K562 (cell line): ENCODE data around the gene HMOX1. TPM values are rescaled to one million over a fixed set of nuclear protein-coding genes. Genes with fewer than 3 reads are reported as not detected.

ENCODE experiments used
- ATAC-seq: fragments of 200-7000 bp; cut with Tn5 transposase; 3 replicates; pipeline ENCODE4 v1.9.1; 2020; ENCODE audit warnings: moderate library complexity
- BruUV-seq: library from RNA; stranded (reverse); fragments of 400-500 nt; replicated peaks from 2 replicates; lab custom pipeline; 2021; lab: Mats Ljungman, UMichigan
- CTCF ChIA-PET: fragments of 300-600 bp; formaldehyde crosslinking; extraction: SDS; loops from one replicate; lab custom pipeline; 2021; ENCODE audit warnings: low intra/inter-chr PET ratio; lab: Yijun Ruan, JAX
- POLR2A ChIA-PET: fragments of 300-600, 350-650 bp; sonication (Branson Sonifier 250); formaldehyde crosslinking; extraction: SDS; loops from one replicate; lab custom pipeline; 2021; ENCODE audit warnings: antibody characterized with exemption, inconsistent platforms; lab: Yijun Ruan, JAX
- DNase-seq, 4 experiments: peaks; one replicate each; pipeline versions ENCODE4 v3.0.0 to v3.0.0-alpha.2; 2011 to 2018; ENCODE audit warnings: low spot score in 3 of 4, mixed read lengths in 3 of 4; ENCODE audit errors: extremely low read depth in 1 of 4
- FAIRE-seq: peaks from 2 replicates; lab custom pipeline; 2011; peaks lifted over from hg19 to GRCh38; lab: Jason Lieb, UNC
- H2AFZ ChIP-seq: 2 replicates; pipeline ENCODE4 v1.6.0; 2011; ENCODE audit warnings: low read depth, low read length, control low read depth, inconsistent platforms
- H3K27ac ChIP-seq: fragments of 200-600 bp; 3 replicates; pipeline ENCODE4 v1.8.0; 2011; ENCODE audit warnings: low read depth, mild to moderate bottlenecking, control low read depth, inconsistent platforms, low read length, moderate library complexity, mixed read lengths; ENCODE audit errors: extremely low read depth
- H3K27me3 ChIP-seq, 2 experiments: fragments of 300-600 bp in 1 of 2; 2 replicates in 1 of 2; 3 replicates in 1 of 2; pipeline versions ENCODE4 v1.6.0 to v1.8.0; 2011; ENCODE audit warnings: inconsistent platforms in 2 of 2, low read length in 2 of 2, mild to moderate bottlenecking in 1 of 2, mixed read lengths in 1 of 2, moderate library complexity in 1 of 2; ENCODE audit not compliant: control insufficient read depth in 2 of 2, insufficient read depth in 2 of 2
- H3K36me3 ChIP-seq: fragments of 300-600 bp; 3 replicates; pipeline ENCODE4 v1.8.0; 2011; ENCODE audit warnings: mild to moderate bottlenecking, low read length, inconsistent platforms; ENCODE audit not compliant: control insufficient read depth, insufficient read depth
- H3K4me1 ChIP-seq, 2 experiments: fragments of 200-600 bp in 1 of 2; replicated peaks in 1 of 2; 2 replicates in 1 of 2; 3 replicates in 1 of 2; pipeline versions ENCODE4 v1.5.1 to v1.8.0; 2011; ENCODE audit warnings: inconsistent platforms in 2 of 2, low read length in 2 of 2, mild to moderate bottlenecking in 1 of 2, mixed read lengths in 1 of 2, moderate library complexity in 1 of 2; ENCODE audit not compliant: control insufficient read depth in 2 of 2, insufficient read depth in 2 of 2
- H3K4me2 ChIP-seq: 2 replicates; pipeline ENCODE4 v1.6.1; 2011; ENCODE audit warnings: low read length, control low read depth, inconsistent platforms, mixed read lengths; ENCODE audit not compliant: insufficient read depth
- H3K4me3 ChIP-seq: fragments of 200-600 bp; sonication (generic), shearing (Covaris generic); 2 replicates; pipeline ENCODE4 v1.5.1; 2016; ENCODE audit warnings: control low read depth, inconsistent platforms
- H3K79me2 ChIP-seq: fragments of 200-600 bp; 3 replicates; pipeline ENCODE4 v1.8.0; 2011; ENCODE audit warnings: low read length, inconsistent platforms; ENCODE audit not compliant: control insufficient read depth, insufficient read depth
- H3K9ac ChIP-seq, 2 experiments: 2 replicates each; pipeline versions ENCODE4 v1.6.0 to v1.6.1; 2011; ENCODE audit warnings: low read depth in 2 of 2, low read length in 2 of 2, control low read depth in 1 of 2, inconsistent platforms in 1 of 2, mild to moderate bottlenecking in 1 of 2, mixed read lengths in 1 of 2; ENCODE audit not compliant: insufficient read depth in 1 of 2
- H3K9me1 ChIP-seq: one replicate; pipeline ENCODE4 v1.6.0; 2011; ENCODE audit warnings: inconsistent platforms, mild to moderate bottlenecking, low read length, moderate library complexity; ENCODE audit not compliant: control insufficient read depth, insufficient read depth
- H3K9me3 ChIP-seq: replicated peaks from 2 replicates; pipeline ENCODE4 v1.5.1; 2011; ENCODE audit warnings: low read depth, low read length, inconsistent platforms; ENCODE audit not compliant: control insufficient read depth, insufficient read depth
- H4K20me1 ChIP-seq: replicated peaks from 2 replicates; pipeline ENCODE4 v1.6.1; 2011; ENCODE audit warnings: low read length, inconsistent platforms, mixed read lengths; ENCODE audit not compliant: control insufficient read depth, insufficient read depth
- BCL6 ChIP-seq: fragments of 250-450 bp; sonication (Bioruptor Pico); IDR thresholded peaks from 2 replicates; pipeline ENCODE4 v1.4.0; 2020
- CREB1 ChIP-seq, 2 experiments: sonication (generic) in 1 of 2; formaldehyde crosslinking in 1 of 2; IDR thresholded peaks; 2 replicates each; pipeline versions ENCODE4 v1.6.1 to v1.8.0; 2012 to 2022; ENCODE audit warnings: inconsistent platforms in 1 of 2, mild to moderate bottlenecking in 1 of 2, missing genetic modification reagents in 1 of 2, moderate library complexity in 1 of 2
- FOXJ3 ChIP-seq: sonication (generic); formaldehyde crosslinking; IDR thresholded peaks from 2 replicates; pipeline ENCODE4 v1.4.0; 2020; ENCODE audit warnings: mild to moderate bottlenecking, missing genetic modification reagents
- NCOA2 ChIP-seq, 2 experiments: fragments of 450-650 bp; IDR thresholded peaks; 2 replicates each; pipeline ENCODE4 v1.6.1; 2018; ENCODE audit warnings: mild to moderate bottlenecking in 2 of 2, moderate library complexity in 1 of 2; ENCODE audit not compliant: partially characterized antibody in 2 of 2
- OTX1 ChIP-seq: fragments of 450-650 bp; formaldehyde crosslinking; IDR thresholded peaks from 2 replicates; pipeline ENCODE4 v1.4.0; 2022; ENCODE audit warnings: mild to moderate bottlenecking
- POLR2G ChIP-seq: fragments of 200-400 bp; formaldehyde crosslinking; IDR thresholded peaks from 2 replicates; pipeline ENCODE4 v1.6.1; 2017; ENCODE audit warnings: low read depth, mild to moderate bottlenecking, antibody characterized with exemption, low read length, moderate library complexity
- POU5F1 ChIP-seq: fragments of 150-350 bp; IDR thresholded peaks from 2 replicates; pipeline ENCODE4 v1.6.1; 2014; ENCODE audit warnings: borderline replicate concordance, low read length, low read depth, mild to moderate bottlenecking; ENCODE audit not compliant: partially characterized antibody
- TCF7 ChIP-seq: sonication (generic); IDR thresholded peaks from 2 replicates; pipeline ENCODE4 v1.6.1; 2016; ENCODE audit warnings: antibody characterized with exemption, borderline replicate concordance
- XRCC4 ChIP-seq: IDR thresholded peaks from one replicate; pipeline ENCODE4 v1.6.1; 2011; ENCODE audit not compliant: insufficient read depth, insufficient read length; ENCODE audit errors: extremely low read depth
- ZBED1 ChIP-seq: IDR thresholded peaks from 2 replicates; pipeline ENCODE4 v1.6.1; 2014
- ZNF133 ChIP-seq: fragments of 250-450 bp; sonication (Bioruptor Pico); IDR thresholded peaks from 2 replicates; pipeline ENCODE4 v1.4.0; 2020; ENCODE audit warnings: mild to moderate bottlenecking
- ZNF174 ChIP-seq: fragments of 250-450 bp; sonication (Bioruptor Pico); IDR thresholded peaks from 2 replicates; pipeline ENCODE4 v1.4.0; 2020; ENCODE audit warnings: mild to moderate bottlenecking
- ZNF778 ChIP-seq: fragments of 450-650 bp; formaldehyde crosslinking; IDR thresholded peaks from 2 replicates; pipeline ENCODE4 v1.4.0; 2020; ENCODE audit warnings: mild to moderate bottlenecking, moderate library complexity
- WGBS: fragments of 100-300 bp; shearing (Covaris generic); methylation state at CpG from one replicate; pipeline ENCODE4 v1.1.6; 2016; ENCODE audit warnings: low coverage, mixed read lengths; ENCODE audit not compliant: insufficient coverage; ENCODE audit errors: missing lambda C conversion rate; 5-methylcytosine and 5-hydroxymethylcytosine counted together
- in situ Hi-C: fragments of 300-500 bp; cut with MboI; formaldehyde crosslinking; loops from 4 replicates; pipeline ENCODE4 v1.15.0; 2018; ENCODE audit warnings: inconsistent platforms, mixed read lengths
- intact Hi-C: fragments of 100-400 bp; cut with micrococcal nuclease; formaldehyde crosslinking; loops from 2 replicates; pipeline ENCODE4 v1.14.2; 2022
- polyA plus RNA-seq, 8 experiments: library from polyadenylated mRNA; depleted of rRNA in 4 of 8; stranded (reverse) in 5 of 8; unstranded in 3 of 8; fragments of >200 nt; fragmentation: Nextera tagmentation in 2 of 8; fragmentation: Illumina TruSeq in 1 of 8; extraction: Ambion mirVana in 2 of 8; extraction: Trizol in 1 of 8; gene quantifications; 2 replicates each; pipeline versions ENCODE4 v1.2.1 to v1.2.3, GENCODE V29; 2011 to 2014; ENCODE audit warnings: inconsistent platforms in 1 of 8, missing spikeins in 1 of 8
- total RNA-seq, 7 experiments: library from RNA; depleted of rRNA in 6 of 7; stranded (reverse); fragments of >200 nt in 6 of 7; fragmentation: Illumina TruSeq in 2 of 7; extraction: Trizol in 2 of 7; gene quantifications; 2 replicates each; pipeline versions ENCODE4 v1.2.1 to v1.2.3, GENCODE V29; 2011 to 2021; ENCODE audit warnings: low replicate concordance in 1 of 7
- TF ChIP-seq, protein P1 (sequence below): fragments of 250-450 bp; sonication (Bioruptor Pico); IDR thresholded peaks from 2 replicates; pipeline ENCODE4 v1.5.0; 2021

Gene HMOX1
- total and polyA plus RNA-seq, 9 of the 15 experiments (the other 6 are each of a cell fraction or from before 2014, with no cell fraction given): not detected

DNA sequence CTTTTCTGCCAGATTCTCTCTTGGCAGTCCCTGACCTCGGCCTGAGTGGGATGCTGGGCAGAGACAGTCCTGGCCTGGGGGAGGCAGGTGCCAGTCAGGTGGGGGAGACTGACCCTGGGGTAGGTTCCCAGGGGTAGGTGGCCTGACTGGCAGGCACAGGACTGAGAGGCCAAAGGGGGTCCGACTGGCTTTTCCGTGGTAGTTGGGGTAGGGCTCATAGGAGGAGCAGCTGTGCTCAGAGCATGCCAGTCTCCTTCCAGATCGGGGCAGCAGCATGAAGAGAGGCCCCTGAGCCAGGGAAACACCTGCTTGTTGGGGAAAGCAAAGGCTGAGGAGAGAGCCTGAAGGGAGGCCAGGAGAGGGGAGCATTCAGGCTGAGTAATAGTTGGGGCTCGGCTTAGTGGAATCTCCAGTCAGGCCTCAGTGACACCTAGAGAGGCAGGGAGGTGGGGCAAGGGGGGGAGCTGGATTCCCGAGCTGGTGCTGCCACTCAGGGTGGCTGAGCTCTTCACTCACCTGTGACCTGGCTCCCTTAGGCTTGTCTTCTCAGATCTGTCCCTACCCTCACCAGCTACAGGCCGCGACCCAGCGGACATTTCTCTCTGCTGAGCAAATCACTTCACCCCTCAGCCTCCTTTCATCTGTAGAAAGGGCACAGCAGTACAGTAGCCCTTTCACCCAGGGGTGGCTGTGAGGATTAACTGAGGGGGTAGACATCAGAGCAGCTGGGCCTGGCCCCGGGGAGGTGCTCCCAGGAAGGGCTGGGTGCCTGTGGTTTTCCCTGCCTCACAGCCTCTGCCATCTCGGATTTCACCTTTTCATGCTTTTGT is 45.3 kb downstream of the HMOX1 start:
- no peaks in the 10 kb centered on the region for H3K9me3 ChIP-seq
- H3K9me1 ChIP-seq: peaks cover 2% of the 10 kb centered on the region
- no peaks in the 10 kb centered on the region for H3K79me2 ChIP-seq
- ChIA-PET CTCF (no interaction called here), POLR2A (interaction anchor here (0.6 to 2.6 kb wide), 4 partner anchors 9 to 106 kb away, joined by 3 to 9 read pairs (median 4); no protein-coding TSS in a partner anchor)
- no peak overlapping the region for H3K4me3 ChIP-seq
- ATAC-seq: no peak; the same call in 2 of the 3 replicates
- H3K27me3 ChIP-seq: no peaks in the 10 kb centered on the region
- no peak overlapping the region for H3K9ac ChIP-seq
- H2AFZ ChIP-seq: no peak overlapping the region
- no peak overlapping the region for H3K27ac ChIP-seq
- H3K36me3 ChIP-seq: peaks cover 73% of the 10 kb centered on the region; the same call in 2 of the 3 replicates
- no peaks in the 10 kb centered on the region; the same call in 1 of the 2 replicates for H4K20me1 ChIP-seq
- WGBS: 90% methylated on average over 8 of the region's 11 CpGs
- no peak for FAIRE-seq
- no peak for DNase-seq
- H3K4me1 ChIP-seq: peaks cover 0 to 5% of the 10 kb centered on the region in 2 experiments; a peak in 2 of 5 replicates
- no TSS peak for BruUV-seq
- no peak for TF ChIP-seq ZNF174 (CRISPR knock-in tag)
- peak; percentile 38; the same call in 1 of the 2 replicates for TF ChIP-seq POLR2G
- intact Hi-C loops: loop anchor here (5.0 kb wide), 1 partner anchor 156 kb away; no protein-coding TSS in a partner anchor
- H3K4me2 ChIP-seq: no peak overlapping the region
- in situ Hi-C loops: no loop called here

DNA sequence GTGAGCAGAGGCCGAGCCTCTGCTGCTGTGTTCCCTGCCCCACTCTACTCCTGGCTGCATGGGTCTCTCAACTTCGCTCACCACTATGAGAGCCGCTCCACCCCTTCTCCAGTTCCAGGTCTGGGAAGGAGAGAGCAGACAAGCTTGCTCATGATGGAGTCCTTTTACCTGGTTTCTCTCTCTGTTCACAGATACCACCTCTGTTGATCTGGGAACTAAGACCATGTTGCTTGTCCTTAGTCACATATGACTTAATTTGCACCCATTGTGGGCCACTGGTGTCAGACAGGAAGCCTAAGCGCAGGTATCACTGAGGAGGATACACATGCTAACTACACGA is 45.9 kb downstream of the HMOX1 start:
- CTCF ChIA-PET: interaction anchor here (0.7 kb wide), 1 partner anchor 856 kb away, joined by 4 read pairs; no protein-coding TSS in a partner anchor
- POLR2A ChIA-PET: interaction anchor here (0.6 to 1.4 kb wide), 4 partner anchors 8 to 107 kb away, joined by 3 to 8 read pairs (median 5); no protein-coding TSS in a partner anchor
- H3K79me2 ChIP-seq: no peaks in the 10 kb centered on the region
- no TSS peak for BruUV-seq
- no peak overlapping the region for H3K9ac ChIP-seq
- intact Hi-C loops: loop anchor here (5.0 kb wide), 1 partner anchor 156 kb away; no protein-coding TSS in a partner anchor
- H3K9me3 ChIP-seq: no peaks in the 10 kb centered on the region
- no peak overlapping the region for H3K4me2 ChIP-seq
- peaks cover 0 to 5% of the 10 kb centered on the region in 2 experiments; a peak in 2 of 5 replicates for H3K4me1 ChIP-seq
- no peak overlapping the region for H2AFZ ChIP-seq
- ATAC-seq (no peak), FAIRE-seq (no peak), DNase-seq (no peak)
- no peak overlapping the region for H3K27ac ChIP-seq
- no peak overlapping the region for H3K4me3 ChIP-seq
- no peaks in the 10 kb centered on the region; the same call in 1 of the 2 replicates for H4K20me1 ChIP-seq
- no peaks in the 10 kb centered on the region for H3K27me3 ChIP-seq
- in situ Hi-C loops: no loop called here
- H3K36me3 ChIP-seq: peaks cover 73% of the 10 kb centered on the region; the same call in 2 of the 3 replicates
- WGBS: 83% methylated on average over 3 of the region's 5 CpGs
- peaks cover 2% of the 10 kb centered on the region for H3K9me1 ChIP-seq
- TF ChIP-seq ZBED1: no peak
- TF ChIP-seq, protein P1, sequence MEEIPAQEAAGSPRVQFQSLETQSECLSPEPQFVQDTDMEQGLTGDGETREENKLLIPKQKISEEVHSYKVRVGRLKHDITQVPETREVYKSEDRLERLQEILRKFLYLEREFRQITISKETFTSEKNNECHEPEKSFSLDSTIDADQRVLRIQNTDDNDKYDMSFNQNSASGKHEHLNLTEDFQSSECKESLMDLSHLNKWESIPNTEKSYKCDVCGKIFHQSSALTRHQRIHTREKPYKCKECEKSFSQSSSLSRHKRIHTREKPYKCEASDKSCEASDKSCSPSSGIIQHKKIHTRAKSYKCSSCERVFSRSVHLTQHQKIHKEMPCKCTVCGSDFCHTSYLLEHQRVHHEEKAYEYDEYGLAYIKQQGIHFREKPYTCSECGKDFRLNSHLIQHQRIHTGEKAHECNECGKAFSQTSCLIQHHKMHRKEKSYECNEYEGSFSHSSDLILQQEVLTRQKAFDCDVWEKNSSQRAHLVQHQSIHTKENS (CRISPR knock-in tag): no peak
- TF ChIP-seq BCL6 (CRISPR knock-in tag): no peak
- no peak for TF ChIP-seq POU5F1
- no peak for TF ChIP-seq TCF7
- TF ChIP-seq CREB1 (IDR thresholded peaks at IDR 0.05): no peak
- no peak for TF ChIP-seq CREB1 (CRISPR knock-in tag; IDR thresholded peaks at IDR 0.05)
- TF ChIP-seq NCOA2 (IDR thresholded peaks at IDR 0.05; ENCODE audit: partially characterized antibody in 2 of 2): no peak
- no peak for TF ChIP-seq XRCC4
- no peak for TF ChIP-seq FOXJ3
- TF ChIP-seq OTX1 (CRISPR knock-in tag): no peak
- no peak for TF ChIP-seq ZNF778
- no peak for TF ChIP-seq ZNF133 (CRISPR knock-in tag)
